Heart left ventricle (tissue), 16 donors: ENCODE results near the gene CCDC148. TPM values are rescaled to one million over a fixed set of nuclear protein-coding genes. Genes with fewer than 3 reads are reported as not detected.

Experiments used
- ATAC-seq, 4 donors: fragments of 200-7000 bp; cut with Tn5 transposase; one replicate each; pipeline ENCODE4 v1.9.1; 2020 to 2022; ENCODE audit warnings: moderate library complexity in 4 of 4, mild to moderate bottlenecking in 3 of 4, moderate number of reproducible peaks in 1 of 4
- DNase-seq, 5 donors: peaks; one replicate each; pipeline ENCODE4 v3.0.0-alpha.2; 2020
- H3K27ac ChIP-seq, 12 donors: fragments of 200-600 bp; sonication (generic) in 4 of 12; one replicate each; pipeline versions ENCODE4 v1.5.0 to v1.8.0; 2016 to 2022; ENCODE audit warnings: mild to moderate bottlenecking in 2 of 12
- H3K27me3 ChIP-seq, 9 donors: fragments of 200-600 bp; sonication (generic) in 2 of 9; one replicate each; pipeline versions ENCODE4 v1.5.1 to v1.8.0; 2016 to 2022; ENCODE audit warnings: mild to moderate bottlenecking in 3 of 9
- H3K36me3 ChIP-seq, 9 donors: fragments of 200-600 bp; sonication (generic) in 2 of 9; one replicate each; pipeline versions ENCODE4 v1.5.0 to v1.8.0; 2018 to 2022; ENCODE audit warnings: mild to moderate bottlenecking in 2 of 9
- H3K4me1 ChIP-seq, 12 donors: fragments of 200-600 bp; sonication (generic) in 4 of 12; one replicate each; pipeline versions ENCODE4 v1.5.0 to v1.8.0; 2016 to 2022; ENCODE audit warnings: mild to moderate bottlenecking in 3 of 12
- H3K4me3 ChIP-seq, 12 donors: fragments of 200-600 bp; sonication (generic) in 4 of 12; one replicate each; pipeline versions ENCODE4 v1.5.0 to v1.8.0; 2017 to 2022; ENCODE audit warnings: mild to moderate bottlenecking in 9 of 12, moderate library complexity in 4 of 12
- H3K9me3 ChIP-seq, 12 donors: fragments of 200-600 bp; sonication (generic) in 4 of 12; one replicate each; pipeline versions ENCODE4 v1.5.0 to v1.8.0; 2016 to 2022; ENCODE audit warnings: mild to moderate bottlenecking in 1 of 12
- CTCF ChIP-seq, 12 donors: fragments of 200-600 bp; sonication (generic) in 4 of 12; IDR thresholded peaks; one replicate each; pipeline versions ENCODE4 v1.5.0 to v1.8.0; 2018 to 2022; ENCODE audit warnings: antibody characterized with exemption in 12 of 12, mild to moderate bottlenecking in 5 of 12
- POLR2A ChIP-seq, 2 donors: fragments of 450-650 bp; IDR thresholded peaks; one replicate each; pipeline ENCODE4 v1.6.1; 2017; ENCODE audit warnings: antibody characterized with exemption in 2 of 2, mild to moderate bottlenecking in 2 of 2, moderate library complexity in 2 of 2
- WGBS, 4 donors: extraction: QIAGEN DNeasy Blood & Tissue Kit in 2 of 4; methylation state at CpG; one replicate each; pipeline versions ENCODE4 v1.1.5 to v1.1.7; 2013 to 2018; 5-methylcytosine and 5-hydroxymethylcytosine counted together
- intact Hi-C, 10 donors: fragments of 100-400 bp; cut with DNase I; formaldehyde crosslinking; loops; one replicate each; pipeline versions ENCODE4 v1.11.1 to v1.14.2; 2022
- polyA plus RNA-seq, 2 donors: library from polyadenylated mRNA; stranded (reverse); fragments of 200-250 nt; gene quantifications; one replicate each; pipeline ENCODE4 v1.2.3, GENCODE V29; 2013
- total RNA-seq, 9 donors: library from RNA; depleted of rRNA in 2 of 9; stranded (reverse); fragments of >200 nt in 2 of 9; fragmentation: NEBNext Ultra II Directional in 3 of 9; extraction: Animal tissue kit (Norgen Biotek cat#: 25700) in 3 of 9; gene quantifications; one replicate each; pipeline versions ENCODE4 v1.1.0 to v1.2.4, GENCODE V29; 2016 to 2023
- donor health status: ischemic (EF 13 %, LVEDD 7.1; RV severe dilation, severe dysfunction).
- donor health status: healthy with polysubstance abuse.
- donor health status: DM: no; HTN: yes; CAD: no.
- donor health status: DM: no; HTN: no; CAD: no.
- donor health status: ischemic (EF 25% LVEDD 6.9; RV normal size, moderate dysfunction).
- donor health status: ischemic (EF 25% LVEDD 5.7; RV mildly dilated, moderate dysfunction).
- donor health status: healthy.
- donor health status: DM: yes; HTN: yes; CAD: no.
- donor health status: ischemic (EF 35%, LVEDD 5.7; RV mildly dilated, moderate dysfunction).
- donor health status: nonischemic (EF 11% LVEDD 7.7; RV severe dilation, severe dysfunction).
- donor health status: DM: yes; HTN: yes; CAD: no.
- donor health status: PGD.
- donor health status: ischemic (EF 29% LVEDD 5.4; RV normal size, mild dysfunction).
- donor health status: nonischemic (EF 23%, LVEDD 6.1; RV moderate dilation, normal function).

CCDC148 gene
- total and polyA plus RNA-seq, 11 donors, result 0.24 to 1.2 (median 0.75) TPM; not detected in 2

DNA sequence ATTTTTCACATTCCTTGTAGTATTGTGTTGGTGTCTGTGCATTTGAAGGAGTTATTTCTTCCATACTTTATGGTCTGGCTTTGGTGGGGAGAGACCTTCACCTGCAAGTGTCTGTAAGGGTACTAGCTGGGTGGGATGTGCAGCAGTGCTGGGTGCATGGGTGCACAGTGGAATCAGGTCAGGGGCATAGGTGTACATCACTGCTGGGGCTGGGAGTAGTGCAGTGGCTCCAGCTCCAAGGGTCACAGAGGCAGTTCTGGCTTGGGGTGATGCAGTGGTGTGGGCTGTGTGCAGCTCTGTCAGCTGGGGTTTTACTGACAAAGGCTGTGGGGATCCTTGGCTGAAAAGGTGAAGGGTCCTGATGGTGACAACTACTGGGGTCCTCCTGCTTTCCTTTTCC is 44.8 kb downstream of the CCDC148 start:
- no peak overlapping the region for H3K27ac ChIP-seq
- TF ChIP-seq CTCF (IDR thresholded peaks at IDR 0.05) (no peak), POLR2A (IDR thresholded peaks at IDR 0.05) (no peak)
- intact Hi-C loops, result no loop called here

DNA sequence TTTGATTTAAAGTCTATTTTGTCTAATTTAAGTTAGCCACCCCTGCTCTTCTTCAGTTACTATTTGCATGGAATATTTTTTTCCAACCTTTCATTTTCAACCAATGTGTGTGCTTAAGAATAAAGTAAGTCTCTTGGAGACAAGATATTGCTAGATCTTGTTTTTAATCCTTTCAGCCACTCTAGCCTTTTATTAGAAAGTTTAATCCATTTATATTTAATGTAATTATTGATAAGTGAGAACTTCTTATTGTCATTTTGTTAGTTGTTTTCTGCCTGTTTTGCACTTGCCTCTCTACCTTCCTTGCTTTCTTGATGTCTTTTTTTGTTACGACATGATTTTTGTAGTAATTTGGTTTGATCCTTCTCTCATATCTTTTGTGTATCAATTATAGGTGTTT is 46.4 kb downstream of the CCDC148 start:
- ATAC-seq, result no peak
- Histone ChIP-seq H3K4me3 (no peak overlapping the region), H3K27me3 (no peaks in the 10 kb centered on the region), H3K9me3 (peaks cover 0 to 22% (median 11%) of the 10 kb centered on the region in 12 donors), H3K27ac (no peak overlapping the region), H3K4me1 (peaks cover 0 to 3% (median 0%) of the 10 kb centered on the region in 12 donors), H3K36me3 (no peaks in the 10 kb centered on the region)
- no peak for DNase-seq
- no peak for TF ChIP-seq POLR2A (IDR thresholded peaks at IDR 0.05)
- TF ChIP-seq CTCF (IDR thresholded peaks at IDR 0.05), result no peak
- WGBS, 4 donors, result 98 to 100% (median 99%) methylated on average over 1 of the region's 1 CpG
- intact Hi-C loops, result no loop called here

More for the DNA sequence above, 44.8 kb downstream of the CCDC148 start:
- DNase-seq (no peak), ATAC-seq (no peak)
- H3K4me1 ChIP-seq, result peaks cover 0 to 3% (median 0%) of the 10 kb centered on the region in 12 donors
- H3K27me3 ChIP-seq, result no peaks in the 10 kb centered on the region
- no peaks in the 10 kb centered on the region for H3K36me3 ChIP-seq
- peaks cover 0 to 36% (median 15%) of the 10 kb centered on the region in 12 donors for H3K9me3 ChIP-seq
- H3K4me3 ChIP-seq, result no peak overlapping the region

GRCh38 chr2:158407031-158407430 is 49.5 kb downstream of the CCDC148 start:
- WGBS, 4 donors, result 73 to 81% (median 78%) methylated on average over 3 of the region's 3 CpGs

DNA sequence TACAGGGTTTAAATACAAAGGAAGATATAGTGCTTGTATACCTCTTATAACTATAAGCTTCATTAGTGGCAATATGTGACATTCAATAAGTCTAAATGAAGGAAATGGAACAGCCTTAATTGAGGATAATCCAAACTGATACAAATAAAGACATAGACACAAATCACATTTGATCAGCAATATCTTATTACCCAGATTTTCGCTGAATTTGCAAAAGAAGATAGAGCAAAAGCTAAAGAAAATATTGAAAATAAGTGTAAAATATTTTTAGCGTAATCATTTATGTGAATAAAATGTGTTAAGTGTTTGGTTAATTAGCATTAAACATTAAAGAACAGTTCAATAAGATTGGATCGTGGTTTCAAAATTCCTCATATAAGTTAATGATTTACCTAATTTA is 51.2 kb downstream of the CCDC148 start:
- H3K4me1 ChIP-seq, result peaks cover 0 to 6% (median 0%) of the 10 kb centered on the region in 12 donors
- H3K4me3 ChIP-seq, result no peak overlapping the region
- no peak overlapping the region for H3K27ac ChIP-seq
- ATAC-seq (no peak), DNase-seq (no peak)
- WGBS, 4 donors, result 96 to 98% (median 96%) methylated on average over 3 of the region's 3 CpGs
- no peaks in the 10 kb centered on the region for H3K27me3 ChIP-seq
- intact Hi-C loops, result no loop called here
- no peaks in the 10 kb centered on the region for H3K36me3 ChIP-seq
- no peak for TF ChIP-seq POLR2A (IDR thresholded peaks at IDR 0.05)
- TF ChIP-seq CTCF (IDR thresholded peaks at IDR 0.05), result no peak
- peaks cover 0 to 13% (median 3%) of the 10 kb centered on the region in 12 donors for H3K9me3 ChIP-seq

More at GRCh38 chr2:158407031-158407430, 49.5 kb downstream of the CCDC148 start:
- Histone ChIP-seq H3K4me1 (peaks cover 0 to 6% (median 0%) of the 10 kb centered on the region in 12 donors), H3K9me3 (peaks cover 0 to 22% (median 11%) of the 10 kb centered on the region in 12 donors), H3K36me3 (no peaks in the 10 kb centered on the region), H3K4me3 (no peak overlapping the region), H3K27ac (no peak overlapping the region), H3K27me3 (no peaks in the 10 kb centered on the region)
- DNase-seq (no peak), ATAC-seq (no peak)
- no peak for TF ChIP-seq POLR2A (IDR thresholded peaks at IDR 0.05)
- no peak for TF ChIP-seq CTCF (IDR thresholded peaks at IDR 0.05)
- intact Hi-C loops, result no loop called here
